Ishikawa (cell line): ENCODE data around the gene CCDC106.

Experiments
- CEBPB ChIP-seq: IDR thresholded peaks from 2 replicates; pipeline ENCODE4 v1.6.1; 2012
- FOXM1 ChIP-seq: IDR thresholded peaks from 2 replicates; pipeline ENCODE4 v1.6.1; 2012; ENCODE audit warnings: low read depth, borderline replicate concordance
- MAX ChIP-seq: IDR thresholded peaks from 2 replicates; pipeline ENCODE4 v1.6.1; 2012
- NFIC ChIP-seq: IDR thresholded peaks from 2 replicates; pipeline ENCODE4 v1.6.1; 2012
- RAD21 ChIP-seq: IDR thresholded peaks from 2 replicates; pipeline ENCODE4 v1.6.1; 2012; ENCODE audit warnings: low read depth
- TAF1 ChIP-seq: IDR thresholded peaks from 2 replicates; pipeline ENCODE4 v1.6.1; 2012; ENCODE audit warnings: low read depth, mild to moderate bottlenecking
- TEAD4 ChIP-seq: IDR thresholded peaks from 2 replicates; pipeline ENCODE4 v1.6.1; 2012
- YY1 ChIP-seq: IDR thresholded peaks from 2 replicates; pipeline ENCODE4 v1.6.1; 2012; ENCODE audit warnings: low read depth
- TF ChIP-seq, protein P1 (sequence below): IDR thresholded peaks from 2 replicates; pipeline ENCODE4 v1.6.1; 2012

GRCh38 chr19:55620410-55621204 lies 27.4 kb upstream of the CCDC106 start:
- no peak for TF ChIP-seq TEAD4
- TF ChIP-seq TAF1: no peak
- TF ChIP-seq NFIC: no peak
- TF ChIP-seq FOXM1: no peak
- TF ChIP-seq RAD21: no peak
- no peak for TF ChIP-seq CEBPB
- TF ChIP-seq, protein P1, sequence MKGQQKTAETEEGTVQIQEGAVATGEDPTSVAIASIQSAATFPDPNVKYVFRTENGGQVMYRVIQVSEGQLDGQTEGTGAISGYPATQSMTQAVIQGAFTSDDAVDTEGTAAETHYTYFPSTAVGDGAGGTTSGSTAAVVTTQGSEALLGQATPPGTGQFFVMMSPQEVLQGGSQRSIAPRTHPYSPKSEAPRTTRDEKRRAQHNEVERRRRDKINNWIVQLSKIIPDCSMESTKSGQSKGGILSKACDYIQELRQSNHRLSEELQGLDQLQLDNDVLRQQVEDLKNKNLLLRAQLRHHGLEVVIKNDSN: no peak
- TF ChIP-seq YY1: no peak
- no peak for TF ChIP-seq MAX
